SK-N-SH (cell line): ENCODE results near the gene FAM149A. TPM values are rescaled to one million over a fixed set of nuclear protein-coding genes. Genes with fewer than 3 reads are reported as not detected.
A peak's percentile ranks its signal among the peaks of the same experiment; 100 is the strongest.

ENCODE experiments used
- CTCF ChIA-PET: fragments of 300-600, 350-600 bp; formaldehyde crosslinking; extraction: SDS; loops from one replicate; lab custom pipeline; 2021; lab: Yijun Ruan, JAX
- POLR2A ChIA-PET: fragments of 350-600 bp; sonication (Branson Sonifier 250); formaldehyde crosslinking; extraction: SDS; loops from one replicate; lab custom pipeline; 2020; ENCODE audit warnings: antibody characterized with exemption, inconsistent platforms; lab: Yijun Ruan, JAX
- DNase-seq: peaks from one replicate; pipeline ENCODE4 v3.0.0; 2012
- H2AFZ ChIP-seq: fragments of 200-600 bp; sonication (generic); 2 replicates; pipeline ENCODE4 v1.8.1; 2016; ENCODE audit warnings: antibody characterized with exemption, mild to moderate bottlenecking, low read depth
- H3F3A ChIP-seq: fragments of 200-600 bp; sonication (generic); replicated peaks from 2 replicates; pipeline ENCODE3; 2016; ENCODE audit warnings: antibody characterized with exemption, mild to moderate bottlenecking; ENCODE audit not compliant: insufficient read depth
- H3K27ac ChIP-seq, 2 experiments: fragments of 200-500 bp in 1 of 2; fragments of 200-600 bp in 1 of 2; sonication (Bioruptor generic) in 1 of 2; sonication (generic), shearing (Covaris generic) in 1 of 2; 2 replicates each; pipeline versions ENCODE4 v1.5.1 to v1.6.1; 2014 to 2016; ENCODE audit warnings: low read depth in 2 of 2, inconsistent platforms in 1 of 2, low read length in 1 of 2, mild to moderate bottlenecking in 1 of 2, mixed read lengths in 1 of 2
- H3K27me3 ChIP-seq: fragments of 200-600 bp; sonication (generic), shearing (Covaris generic); 2 replicates; pipeline ENCODE4 v1.6.1; 2016; ENCODE audit warnings: mixed run types; ENCODE audit not compliant: insufficient read depth
- H3K36me3 ChIP-seq, 2 experiments: fragments of 200-500 bp in 1 of 2; fragments of 200-600 bp in 1 of 2; sonication (Bioruptor generic) in 1 of 2; sonication (generic) in 1 of 2; replicated peaks in 1 of 2; 2 replicates each; pipeline versions ENCODE3 to v1.5.1; 2014 to 2016; ENCODE audit warnings: low read length in 1 of 2, mild to moderate bottlenecking in 1 of 2; ENCODE audit not compliant: insufficient read depth in 2 of 2, control insufficient read depth in 1 of 2
- H3K4me1 ChIP-seq, 2 experiments: fragments of 200-500 bp in 1 of 2; fragments of 200-600 bp in 1 of 2; sonication (Bioruptor generic) in 1 of 2; sonication (generic), shearing (Covaris generic) in 1 of 2; 2 replicates each; pipeline versions ENCODE4 v1.5.1 to v1.6.1; 2014 to 2016; ENCODE audit warnings: low read depth in 1 of 2, low read length in 1 of 2, mixed run types in 1 of 2; ENCODE audit not compliant: insufficient read depth in 2 of 2, control insufficient read depth in 1 of 2
- H3K4me2 ChIP-seq: fragments of 200-600 bp; sonication (generic), shearing (Covaris generic); 2 replicates; pipeline ENCODE4 v1.6.1; 2017; ENCODE audit warnings: mixed run types
- H3K4me3 ChIP-seq, 2 experiments: fragments of 200-500 bp in 1 of 2; fragments of 200-600 bp in 1 of 2; sonication (Bioruptor generic) in 1 of 2; sonication (generic), shearing (Covaris generic) in 1 of 2; 2 replicates each; pipeline versions ENCODE4 v1.5.1 to v1.8.1; 2014 to 2016; ENCODE audit warnings: low read depth in 2 of 2, inconsistent platforms in 1 of 2, low read length in 1 of 2, mild to moderate bottlenecking in 1 of 2, mixed read lengths in 1 of 2, moderate library complexity in 1 of 2
- H3K79me2 ChIP-seq: fragments of 200-600 bp; sonication (generic); 2 replicates; pipeline ENCODE4 v1.8.1; 2017; ENCODE audit warnings: mild to moderate bottlenecking; ENCODE audit not compliant: insufficient read depth
- H3K9ac ChIP-seq: fragments of 200-600 bp; sonication (generic); 2 replicates; pipeline ENCODE4 v1.6.1; 2017; ENCODE audit warnings: mixed run types
- H3K9me2 ChIP-seq: fragments of 200-600 bp; sonication (generic); 2 replicates; pipeline ENCODE4 v1.6.1; 2017; ENCODE audit warnings: mixed run types
- H3K9me3 ChIP-seq: fragments of 200-600 bp; sonication (generic); 2 replicates; pipeline ENCODE4 v1.6.1; 2017; ENCODE audit warnings: mixed run types, mild to moderate bottlenecking, moderate library complexity
- H4K20me1 ChIP-seq: fragments of 200-600 bp; sonication (generic); 2 replicates; pipeline ENCODE4 v1.6.1; 2017; ENCODE audit warnings: mild to moderate bottlenecking, mixed run types; ENCODE audit not compliant: insufficient read depth
- ELF1 ChIP-seq: IDR thresholded peaks from 2 replicates; pipeline ENCODE4 v1.4.0; 2012
- FOSL2 ChIP-seq: IDR thresholded peaks from 2 replicates; pipeline ENCODE4 v1.4.0; 2012; ENCODE audit warnings: low read depth, mild to moderate bottlenecking, moderate library complexity, borderline replicate concordance
- FOXJ3 ChIP-seq: sonication (generic); formaldehyde crosslinking; IDR thresholded peaks from 2 replicates; pipeline ENCODE4 v1.5.1; 2020; ENCODE audit warnings: mild to moderate bottlenecking, missing genetic modification reagents
- FOXM1 ChIP-seq: IDR thresholded peaks from 2 replicates; pipeline ENCODE4 v1.4.0; 2012; ENCODE audit warnings: low read depth, mild to moderate bottlenecking
- GABPA ChIP-seq: IDR thresholded peaks from 2 replicates; pipeline ENCODE4 v1.4.0; 2012; ENCODE audit warnings: low read depth, mild to moderate bottlenecking
- GATA2 ChIP-seq: sonication (generic); formaldehyde crosslinking; IDR thresholded peaks from 2 replicates; pipeline ENCODE4 v1.5.0; 2020; ENCODE audit warnings: mild to moderate bottlenecking, missing genetic modification reagents
- MEF2A ChIP-seq: IDR thresholded peaks from 2 replicates; pipeline ENCODE4 v1.4.0; 2012; ENCODE audit warnings: low read depth, borderline replicate concordance
- NFIC ChIP-seq: IDR thresholded peaks from 2 replicates; pipeline ENCODE4 v1.4.0; 2012; ENCODE audit warnings: borderline replicate concordance
- POLR2AphosphoS5 ChIP-seq: IDR thresholded peaks from 2 replicates; pipeline ENCODE4 v1.6.1; 2012; ENCODE audit warnings: low read depth, low read length
- RAD21 ChIP-seq: IDR thresholded peaks from 2 replicates; pipeline ENCODE4 v1.6.1; 2012; ENCODE audit warnings: mild to moderate bottlenecking, low read length
- RCOR1 ChIP-seq: fragments of 150-350 bp; IDR thresholded peaks from 2 replicates; pipeline ENCODE4 v1.6.1; 2017; ENCODE audit warnings: antibody characterized with exemption, low read length
- RFX5 ChIP-seq: IDR thresholded peaks from 2 replicates; pipeline ENCODE4 v1.6.1; 2012; ENCODE audit warnings: mild to moderate bottlenecking, improper control_type of control experiment, low read length
- SMC3 ChIP-seq: IDR thresholded peaks from 2 replicates; pipeline ENCODE4 v1.6.1; 2012; ENCODE audit warnings: low read depth, low read length, improper control_type of control experiment
- TAF1 ChIP-seq: IDR thresholded peaks from 2 replicates; pipeline ENCODE4 v1.6.1; 2012; ENCODE audit warnings: low read depth, mild to moderate bottlenecking, low read length, moderate library complexity, borderline replicate concordance
- TEAD4 ChIP-seq: IDR thresholded peaks from 2 replicates; pipeline ENCODE4 v1.4.0; 2012; ENCODE audit warnings: mild to moderate bottlenecking, borderline replicate concordance; ENCODE audit not compliant: insufficient read depth
- YY1 ChIP-seq: IDR thresholded peaks from 2 replicates; pipeline ENCODE4 v1.4.0; 2012; ENCODE audit warnings: low read depth, mild to moderate bottlenecking
- WGBS: methylation state at CpG from one replicate; pipeline ENCODE4 v1.1.6; 2017; ENCODE audit warnings: low lambda C conversion rate; 5-methylcytosine and 5-hydroxymethylcytosine counted together
- polyA plus RNA-seq, 3 experiments: library from polyadenylated mRNA; depleted of rRNA; stranded (reverse); fragments of >200 nt; gene quantifications; 2 replicates each; pipeline ENCODE4 v1.2.3, GENCODE V29; 2012
- TF ChIP-seq, protein P1 (sequence below): IDR thresholded peaks from 2 replicates; pipeline ENCODE4 v1.4.0; 2012; ENCODE audit warnings: low read depth
- TF ChIP-seq, protein P2 (sequence below): fragments of 200-600 bp; sonication (generic); IDR thresholded peaks from 2 replicates; pipeline ENCODE4 v1.6.1; 2017; ENCODE audit warnings: antibody characterized with exemption, mild to moderate bottlenecking, moderate library complexity
- TF ChIP-seq, protein P3 (sequence below): IDR thresholded peaks from 2 replicates; pipeline ENCODE4 v1.4.0; 2012; ENCODE audit warnings: low read depth, borderline replicate concordance
- TF ChIP-seq, protein P4 (sequence below): IDR thresholded peaks from 2 replicates; pipeline ENCODE4; 2012
- TF ChIP-seq, protein P5 (sequence below): IDR thresholded peaks from 2 replicates; pipeline ENCODE4 v1.6.1; 2012; ENCODE audit warnings: mild to moderate bottlenecking, low read depth, low read length, moderate library complexity

FAM149A gene
- polyA plus RNA-seq, 1 of the 3 experiments (the other 2 are of a cell fraction), result 0.38 TPM

DNA sequence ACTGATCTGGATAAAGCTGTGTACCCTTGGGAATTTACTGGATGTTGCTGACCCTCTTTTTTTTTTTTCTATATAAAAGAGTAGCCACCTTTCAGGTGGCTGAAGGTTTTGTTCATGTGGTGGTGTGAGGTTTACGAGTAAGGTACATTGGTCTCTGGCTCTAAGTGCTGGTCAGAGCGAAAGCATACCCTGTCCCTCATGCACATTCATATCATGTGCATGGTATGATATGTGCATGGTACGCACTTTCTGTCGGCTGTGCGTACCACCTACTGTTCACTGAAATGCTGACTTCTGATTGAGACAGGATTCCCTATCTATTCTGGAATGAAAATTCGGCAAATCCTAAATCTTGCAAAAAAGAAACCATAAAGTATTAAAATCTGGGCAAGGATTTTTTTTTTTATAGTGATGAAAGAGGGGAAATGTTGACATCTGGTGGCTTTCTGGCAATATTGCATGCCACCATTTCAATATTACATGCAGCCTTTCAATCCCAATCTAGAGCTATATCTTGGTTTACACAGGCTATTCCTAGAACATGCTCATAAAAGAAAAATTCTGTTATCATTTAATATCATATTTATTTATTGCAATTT, 32.8 kb downstream of the FAM149A start:
- POLR2A ChIA-PET, result no interaction called here
- DNase-seq, result peak; percentile 55
- Histone ChIP-seq H3K9me2 (no peaks in the 10 kb centered on the region), H3K36me3 (no peaks in the 10 kb centered on the region), H3F3A (no peaks in the 10 kb centered on the region), H3K4me2 (no peak overlapping the region), H3K9ac (no peak overlapping the region), H3K79me2 (no peaks in the 10 kb centered on the region), H3K9me3 (no peaks in the 10 kb centered on the region), H3K27me3 (no peaks in the 10 kb centered on the region; the same call in 1 of the 2 replicates), H4K20me1 (no peaks in the 10 kb centered on the region), H3K4me1 (peaks cover 0 to 2% of the 10 kb centered on the region in 2 experiments; a peak in 1 of 4 replicates), H3K27ac (no peak overlapping the region), H2AFZ (no peak overlapping the region), H3K4me3 (no peak overlapping the region)
- TF ChIP-seq NFIC, result no peak
- TF ChIP-seq GABPA, result no peak
- no peak for TF ChIP-seq POLR2AphosphoS5
- no peak for TF ChIP-seq FOSL2
- TF ChIP-seq, protein P1, sequence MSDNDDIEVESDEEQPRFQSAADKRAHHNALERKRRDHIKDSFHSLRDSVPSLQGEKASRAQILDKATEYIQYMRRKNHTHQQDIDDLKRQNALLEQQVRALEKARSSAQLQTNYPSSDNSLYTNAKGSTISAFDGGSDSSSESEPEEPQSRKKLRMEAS, result no peak
- TF ChIP-seq ELF1, result no peak
- no peak for TF ChIP-seq FOXM1
- TF ChIP-seq, protein P2, sequence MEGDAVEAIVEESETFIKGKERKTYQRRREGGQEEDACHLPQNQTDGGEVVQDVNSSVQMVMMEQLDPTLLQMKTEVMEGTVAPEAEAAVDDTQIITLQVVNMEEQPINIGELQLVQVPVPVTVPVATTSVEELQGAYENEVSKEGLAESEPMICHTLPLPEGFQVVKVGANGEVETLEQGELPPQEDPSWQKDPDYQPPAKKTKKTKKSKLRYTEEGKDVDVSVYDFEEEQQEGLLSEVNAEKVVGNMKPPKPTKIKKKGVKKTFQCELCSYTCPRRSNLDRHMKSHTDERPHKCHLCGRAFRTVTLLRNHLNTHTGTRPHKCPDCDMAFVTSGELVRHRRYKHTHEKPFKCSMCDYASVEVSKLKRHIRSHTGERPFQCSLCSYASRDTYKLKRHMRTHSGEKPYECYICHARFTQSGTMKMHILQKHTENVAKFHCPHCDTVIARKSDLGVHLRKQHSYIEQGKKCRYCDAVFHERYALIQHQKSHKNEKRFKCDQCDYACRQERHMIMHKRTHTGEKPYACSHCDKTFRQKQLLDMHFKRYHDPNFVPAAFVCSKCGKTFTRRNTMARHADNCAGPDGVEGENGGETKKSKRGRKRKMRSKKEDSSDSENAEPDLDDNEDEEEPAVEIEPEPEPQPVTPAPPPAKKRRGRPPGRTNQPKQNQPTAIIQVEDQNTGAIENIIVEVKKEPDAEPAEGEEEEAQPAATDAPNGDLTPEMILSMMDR, result peak; percentile 72
- TF ChIP-seq RFX5, result no peak
- peak; percentile 40 for TF ChIP-seq SMC3
- no peak for TF ChIP-seq TEAD4
- no peak for TF ChIP-seq TAF1
- TF ChIP-seq GATA2, result no peak
- no peak for TF ChIP-seq RCOR1
- no peak for TF ChIP-seq YY1
- TF ChIP-seq, protein P3, sequence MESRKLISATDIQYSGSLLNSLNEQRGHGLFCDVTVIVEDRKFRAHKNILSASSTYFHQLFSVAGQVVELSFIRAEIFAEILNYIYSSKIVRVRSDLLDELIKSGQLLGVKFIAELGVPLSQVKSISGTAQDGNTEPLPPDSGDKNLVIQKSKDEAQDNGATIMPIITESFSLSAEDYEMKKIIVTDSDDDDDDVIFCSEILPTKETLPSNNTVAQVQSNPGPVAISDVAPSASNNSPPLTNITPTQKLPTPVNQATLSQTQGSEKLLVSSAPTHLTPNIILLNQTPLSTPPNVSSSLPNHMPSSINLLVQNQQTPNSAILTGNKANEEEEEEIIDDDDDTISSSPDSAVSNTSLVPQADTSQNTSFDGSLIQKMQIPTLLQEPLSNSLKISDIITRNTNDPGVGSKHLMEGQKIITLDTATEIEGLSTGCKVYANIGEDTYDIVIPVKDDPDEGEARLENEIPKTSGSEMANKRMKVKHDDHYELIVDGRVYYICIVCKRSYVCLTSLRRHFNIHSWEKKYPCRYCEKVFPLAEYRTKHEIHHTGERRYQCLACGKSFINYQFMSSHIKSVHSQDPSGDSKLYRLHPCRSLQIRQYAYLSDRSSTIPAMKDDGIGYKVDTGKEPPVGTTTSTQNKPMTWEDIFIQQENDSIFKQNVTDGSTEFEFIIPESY, result no peak
- TF ChIP-seq, protein P4, sequence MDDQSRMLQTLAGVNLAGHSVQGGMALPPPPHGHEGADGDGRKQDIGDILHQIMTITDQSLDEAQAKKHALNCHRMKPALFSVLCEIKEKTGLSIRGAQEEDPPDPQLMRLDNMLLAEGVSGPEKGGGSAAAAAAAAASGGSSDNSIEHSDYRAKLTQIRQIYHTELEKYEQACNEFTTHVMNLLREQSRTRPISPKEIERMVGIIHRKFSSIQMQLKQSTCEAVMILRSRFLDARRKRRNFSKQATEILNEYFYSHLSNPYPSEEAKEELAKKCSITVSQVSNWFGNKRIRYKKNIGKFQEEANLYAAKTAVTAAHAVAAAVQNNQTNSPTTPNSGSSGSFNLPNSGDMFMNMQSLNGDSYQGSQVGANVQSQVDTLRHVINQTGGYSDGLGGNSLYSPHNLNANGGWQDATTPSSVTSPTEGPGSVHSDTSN, result no peak
- no peak for TF ChIP-seq FOXJ3 (CRISPR knock-in tag)
- no peak for TF ChIP-seq MEF2A
- TF ChIP-seq, protein P5, sequence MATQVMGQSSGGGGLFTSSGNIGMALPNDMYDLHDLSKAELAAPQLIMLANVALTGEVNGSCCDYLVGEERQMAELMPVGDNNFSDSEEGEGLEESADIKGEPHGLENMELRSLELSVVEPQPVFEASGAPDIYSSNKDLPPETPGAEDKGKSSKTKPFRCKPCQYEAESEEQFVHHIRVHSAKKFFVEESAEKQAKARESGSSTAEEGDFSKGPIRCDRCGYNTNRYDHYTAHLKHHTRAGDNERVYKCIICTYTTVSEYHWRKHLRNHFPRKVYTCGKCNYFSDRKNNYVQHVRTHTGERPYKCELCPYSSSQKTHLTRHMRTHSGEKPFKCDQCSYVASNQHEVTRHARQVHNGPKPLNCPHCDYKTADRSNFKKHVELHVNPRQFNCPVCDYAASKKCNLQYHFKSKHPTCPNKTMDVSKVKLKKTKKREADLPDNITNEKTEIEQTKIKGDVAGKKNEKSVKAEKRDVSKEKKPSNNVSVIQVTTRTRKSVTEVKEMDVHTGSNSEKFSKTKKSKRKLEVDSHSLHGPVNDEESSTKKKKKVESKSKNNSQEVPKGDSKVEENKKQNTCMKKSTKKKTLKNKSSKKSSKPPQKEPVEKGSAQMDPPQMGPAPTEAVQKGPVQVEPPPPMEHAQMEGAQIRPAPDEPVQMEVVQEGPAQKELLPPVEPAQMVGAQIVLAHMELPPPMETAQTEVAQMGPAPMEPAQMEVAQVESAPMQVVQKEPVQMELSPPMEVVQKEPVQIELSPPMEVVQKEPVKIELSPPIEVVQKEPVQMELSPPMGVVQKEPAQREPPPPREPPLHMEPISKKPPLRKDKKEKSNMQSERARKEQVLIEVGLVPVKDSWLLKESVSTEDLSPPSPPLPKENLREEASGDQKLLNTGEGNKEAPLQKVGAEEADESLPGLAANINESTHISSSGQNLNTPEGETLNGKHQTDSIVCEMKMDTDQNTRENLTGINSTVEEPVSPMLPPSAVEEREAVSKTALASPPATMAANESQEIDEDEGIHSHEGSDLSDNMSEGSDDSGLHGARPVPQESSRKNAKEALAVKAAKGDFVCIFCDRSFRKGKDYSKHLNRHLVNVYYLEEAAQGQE, result no peak
- peak; percentile 79 for TF ChIP-seq RAD21
- WGBS, result 63% methylated on average over 6 of the region's 6 CpGs
- CTCF ChIA-PET, result interaction anchor here (0.6 to 3.7 kb wide), 20 partner anchors 9 to 491 kb away, joined by 3 to 28 read pairs (median 4); partner anchors contain the start of genes FAM149A and TLR3
